ENCODE measurements around the gene NCKAP5.

DNA sequence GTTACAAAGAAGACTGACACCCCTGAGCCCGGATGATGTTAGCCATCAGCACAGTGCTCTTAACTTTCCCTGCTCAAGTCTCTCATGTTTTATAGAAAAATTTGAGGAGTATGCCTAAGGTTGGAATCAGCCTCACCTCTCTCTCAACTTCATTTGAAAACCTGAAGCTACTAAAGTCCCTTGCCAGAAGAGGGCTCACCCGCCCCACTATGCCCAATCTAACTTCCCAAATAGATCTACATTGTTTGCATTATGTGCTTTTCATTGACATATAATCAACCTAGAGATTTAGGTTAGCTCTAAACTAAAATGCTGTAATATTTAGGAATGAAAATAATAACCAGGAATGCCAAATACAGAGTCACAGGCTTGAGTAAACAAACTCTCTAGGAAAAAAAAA, 305.4 kb downstream of the NCKAP5 start:
- TF ChIP-seq, protein P1, sequence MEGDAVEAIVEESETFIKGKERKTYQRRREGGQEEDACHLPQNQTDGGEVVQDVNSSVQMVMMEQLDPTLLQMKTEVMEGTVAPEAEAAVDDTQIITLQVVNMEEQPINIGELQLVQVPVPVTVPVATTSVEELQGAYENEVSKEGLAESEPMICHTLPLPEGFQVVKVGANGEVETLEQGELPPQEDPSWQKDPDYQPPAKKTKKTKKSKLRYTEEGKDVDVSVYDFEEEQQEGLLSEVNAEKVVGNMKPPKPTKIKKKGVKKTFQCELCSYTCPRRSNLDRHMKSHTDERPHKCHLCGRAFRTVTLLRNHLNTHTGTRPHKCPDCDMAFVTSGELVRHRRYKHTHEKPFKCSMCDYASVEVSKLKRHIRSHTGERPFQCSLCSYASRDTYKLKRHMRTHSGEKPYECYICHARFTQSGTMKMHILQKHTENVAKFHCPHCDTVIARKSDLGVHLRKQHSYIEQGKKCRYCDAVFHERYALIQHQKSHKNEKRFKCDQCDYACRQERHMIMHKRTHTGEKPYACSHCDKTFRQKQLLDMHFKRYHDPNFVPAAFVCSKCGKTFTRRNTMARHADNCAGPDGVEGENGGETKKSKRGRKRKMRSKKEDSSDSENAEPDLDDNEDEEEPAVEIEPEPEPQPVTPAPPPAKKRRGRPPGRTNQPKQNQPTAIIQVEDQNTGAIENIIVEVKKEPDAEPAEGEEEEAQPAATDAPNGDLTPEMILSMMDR (conservative IDR thresholded peaks at IDR 0.05; ENCODE audit: low read depth, low read length) = peak; percentile 76
- no peak for TF ChIP-seq EZH2 (IDR thresholded peaks at IDR 0.05; ENCODE audit: low read length, unreplicated experiment)

Measured in PC-3 (cell line).